Astrocyte (in vitro differentiated cells and primary cell): Measurements from ENCODE around the gene GFOD1. TPM values are rescaled to one million over a fixed set of nuclear protein-coding genes. Genes with fewer than 3 reads are reported as not detected.

ENCODE experiments used
- DNase-seq: peaks from one replicate; pipeline ENCODE4 v3.0.0-alpha.2; 2010; ENCODE audit warnings: low read depth
- FAIRE-seq: peaks from 2 replicates; lab custom pipeline; 2011; peaks lifted over from hg19 to GRCh38; lab: Jason Lieb, UNC
- H2AFZ ChIP-seq: 2 replicates; pipeline ENCODE4 v1.6.0; 2012; ENCODE audit warnings: low read depth, low read length, inconsistent platforms
- H3K27ac ChIP-seq: 2 replicates; pipeline ENCODE4 v1.5.1; 2011; ENCODE audit warnings: low read depth, low read length, inconsistent platforms
- H3K27me3 ChIP-seq: 2 replicates; pipeline ENCODE4 v1.6.0; 2011; ENCODE audit warnings: low read length, inconsistent platforms; ENCODE audit not compliant: insufficient read depth
- H3K36me3 ChIP-seq: 2 replicates; pipeline ENCODE4 v1.5.1; 2011; ENCODE audit warnings: low read length, inconsistent platforms; ENCODE audit not compliant: insufficient read depth
- H3K4me1 ChIP-seq: 2 replicates; pipeline ENCODE4 v1.5.1; 2011; ENCODE audit warnings: low read length, inconsistent platforms; ENCODE audit not compliant: insufficient read depth
- H3K4me2 ChIP-seq: 2 replicates; pipeline ENCODE4 v1.6.0; 2012; ENCODE audit warnings: low read length, inconsistent platforms
- H3K4me3 ChIP-seq: 2 replicates; pipeline ENCODE4 v1.5.1; 2011; ENCODE audit warnings: low read depth, mild to moderate bottlenecking, low read length, inconsistent platforms; ENCODE audit not compliant: insufficient read depth
- H3K79me2 ChIP-seq: 2 replicates; pipeline ENCODE4 v1.6.0; 2012; ENCODE audit warnings: mild to moderate bottlenecking, low read length, inconsistent platforms; ENCODE audit not compliant: insufficient read depth
- H3K9ac ChIP-seq: 2 replicates; pipeline ENCODE4 v1.6.0; 2012; ENCODE audit warnings: mild to moderate bottlenecking, low read length, inconsistent platforms
- H3K9me3 ChIP-seq: 2 replicates; pipeline ENCODE4 v1.5.1; 2012; ENCODE audit warnings: low read depth, mild to moderate bottlenecking, low read length, inconsistent platforms; ENCODE audit not compliant: insufficient read depth
- H4K20me1 ChIP-seq: 2 replicates; pipeline ENCODE4 v1.6.0; 2012; ENCODE audit warnings: low read length, inconsistent platforms; ENCODE audit not compliant: insufficient read depth
- H3K27ac Mint-ChIP-seq: one replicate; pipeline ENCODE4 v1.8.0; 2021; ENCODE audit warnings: mild to moderate bottlenecking, mixed read lengths; ENCODE audit not compliant: unreplicated experiment
- H3K27me3 Mint-ChIP-seq: one replicate; pipeline ENCODE4 v1.8.0; 2021; ENCODE audit warnings: low read depth, mixed read lengths; ENCODE audit not compliant: unreplicated experiment
- H3K36me3 Mint-ChIP-seq: one replicate; pipeline ENCODE4 v1.8.0; 2021; ENCODE audit warnings: low read depth, mixed read lengths; ENCODE audit not compliant: unreplicated experiment
- H3K4me1 Mint-ChIP-seq: one replicate; pipeline ENCODE4 v1.8.0; 2021; ENCODE audit warnings: low read depth, mixed read lengths; ENCODE audit not compliant: unreplicated experiment
- H3K4me3 Mint-ChIP-seq: one replicate; pipeline ENCODE4 v1.8.0; 2021; ENCODE audit warnings: mild to moderate bottlenecking, moderate library complexity, mixed read lengths; ENCODE audit not compliant: unreplicated experiment
- H3K9me3 Mint-ChIP-seq: one replicate; pipeline ENCODE4 v1.8.0; 2021; ENCODE audit warnings: mild to moderate bottlenecking, mixed read lengths; ENCODE audit not compliant: unreplicated experiment
- EZH2 ChIP-seq: IDR thresholded peaks from 2 replicates; pipeline ENCODE4 v1.6.1; 2012; ENCODE audit warnings: mild to moderate bottlenecking, low read length, inconsistent platforms; ENCODE audit not compliant: insufficient read depth
- total RNA-seq: library from RNA; stranded (reverse); gene quantifications from 2 replicates; pipeline ENCODE4 v1.2.1, GENCODE V29; 2021
- TF ChIP-seq, protein P1 (sequence below): IDR thresholded peaks from 2 replicates; pipeline ENCODE4 v1.5.1; 2011; ENCODE audit warnings: low read depth, mild to moderate bottlenecking, inconsistent platforms, low read length, moderate library complexity; ENCODE audit not compliant: insufficient read depth

GFOD1 gene
- total RNA-seq, 1 donor from 2014 or later, result 10.8 TPM

DNA sequence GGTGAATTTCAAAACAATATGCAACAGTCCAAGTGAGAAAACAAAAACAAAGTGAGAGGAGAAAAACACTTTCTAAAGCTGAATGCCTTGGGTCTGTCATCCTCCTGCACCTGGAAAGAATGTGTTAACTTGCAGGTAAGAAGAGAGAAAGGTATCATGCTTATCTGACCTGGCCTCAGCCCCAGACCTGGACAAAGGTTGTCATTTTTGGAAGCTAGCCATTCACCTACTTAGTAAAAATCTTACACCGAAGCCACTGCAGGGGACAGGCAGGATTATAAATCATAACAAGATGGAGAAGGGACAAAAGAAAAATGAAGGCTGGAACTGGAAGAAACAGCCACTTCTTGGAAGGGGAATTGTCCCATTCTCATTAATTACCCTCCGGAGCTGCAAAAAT, 69.4 kb downstream of the GFOD1 start:
- Mint-ChIP-seq H3K4me1 (peaks cover 27% of the 10 kb centered on the region), H3K9me3 (no peaks in the 10 kb centered on the region), H3K36me3 (peaks cover 20% of the 10 kb centered on the region), H3K4me3 (no peak overlapping the region), H3K27ac (no peak overlapping the region), H3K27me3 (no peaks in the 10 kb centered on the region)
- Histone ChIP-seq H3K27me3 (no peaks in the 10 kb centered on the region), H3K4me1 (peaks cover 20% of the 10 kb centered on the region), H3K27ac (no peak overlapping the region), H3K9ac (no peak overlapping the region), H2AFZ (no peak overlapping the region), H3K9me3 (no peaks in the 10 kb centered on the region), H4K20me1 (peaks cover 5% of the 10 kb centered on the region), H3K4me2 (no peak overlapping the region), H3K4me3 (no peak overlapping the region), H3K79me2 (peaks cover 2% of the 10 kb centered on the region), H3K36me3 (no peaks in the 10 kb centered on the region)
- TF ChIP-seq EZH2, result no peak
- TF ChIP-seq, protein P1, sequence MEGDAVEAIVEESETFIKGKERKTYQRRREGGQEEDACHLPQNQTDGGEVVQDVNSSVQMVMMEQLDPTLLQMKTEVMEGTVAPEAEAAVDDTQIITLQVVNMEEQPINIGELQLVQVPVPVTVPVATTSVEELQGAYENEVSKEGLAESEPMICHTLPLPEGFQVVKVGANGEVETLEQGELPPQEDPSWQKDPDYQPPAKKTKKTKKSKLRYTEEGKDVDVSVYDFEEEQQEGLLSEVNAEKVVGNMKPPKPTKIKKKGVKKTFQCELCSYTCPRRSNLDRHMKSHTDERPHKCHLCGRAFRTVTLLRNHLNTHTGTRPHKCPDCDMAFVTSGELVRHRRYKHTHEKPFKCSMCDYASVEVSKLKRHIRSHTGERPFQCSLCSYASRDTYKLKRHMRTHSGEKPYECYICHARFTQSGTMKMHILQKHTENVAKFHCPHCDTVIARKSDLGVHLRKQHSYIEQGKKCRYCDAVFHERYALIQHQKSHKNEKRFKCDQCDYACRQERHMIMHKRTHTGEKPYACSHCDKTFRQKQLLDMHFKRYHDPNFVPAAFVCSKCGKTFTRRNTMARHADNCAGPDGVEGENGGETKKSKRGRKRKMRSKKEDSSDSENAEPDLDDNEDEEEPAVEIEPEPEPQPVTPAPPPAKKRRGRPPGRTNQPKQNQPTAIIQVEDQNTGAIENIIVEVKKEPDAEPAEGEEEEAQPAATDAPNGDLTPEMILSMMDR, result no peak
- DNase-seq, result no peak
- no peak for FAIRE-seq

GRCh38 chr6:13417431-13417830, 70.0 kb downstream of the GFOD1 start:
- Histone ChIP-seq H3K4me2 (no peak overlapping the region), H3K9ac (no peak overlapping the region), H3K27me3 (no peaks in the 10 kb centered on the region), H3K27ac (no peak overlapping the region), H3K79me2 (peaks cover 2% of the 10 kb centered on the region), H3K4me1 (peaks cover 15% of the 10 kb centered on the region), H4K20me1 (peaks cover 5% of the 10 kb centered on the region), H2AFZ (no peak overlapping the region), H3K9me3 (no peaks in the 10 kb centered on the region), H3K4me3 (no peak overlapping the region), H3K36me3 (no peaks in the 10 kb centered on the region)
- Mint-ChIP-seq H3K4me3 (no peak overlapping the region), H3K9me3 (no peaks in the 10 kb centered on the region), H3K36me3 (peaks cover 21% of the 10 kb centered on the region), H3K4me1 (peaks cover 26% of the 10 kb centered on the region), H3K27ac (no peak overlapping the region), H3K27me3 (no peaks in the 10 kb centered on the region)
- FAIRE-seq, result no peak
- no peak for DNase-seq
- TF ChIP-seq EZH2, result no peak
- TF ChIP-seq, protein P1, result no peak

DNA sequence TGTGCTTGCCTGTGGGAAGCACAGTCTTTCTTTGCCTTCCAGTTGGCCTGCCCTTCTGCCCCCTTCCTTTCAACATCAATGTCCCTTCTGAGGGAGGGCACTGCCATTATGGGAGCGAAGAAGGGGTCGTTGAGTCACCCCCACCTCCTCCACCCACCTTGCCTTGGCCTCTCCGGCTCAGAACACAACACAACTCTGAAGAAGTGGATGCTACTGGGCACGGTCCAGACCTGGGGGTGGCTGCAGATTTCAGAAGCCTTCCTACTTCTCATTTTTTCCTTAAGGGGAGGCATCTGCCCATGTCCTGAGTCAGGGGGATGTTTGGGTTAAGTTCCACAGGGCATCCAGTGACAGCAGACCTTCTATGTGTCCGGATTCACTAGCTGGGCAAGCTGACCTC, 72.1 kb downstream of the GFOD1 start:
- Histone ChIP-seq H3K9ac (no peak overlapping the region), H3K9me3 (no peaks in the 10 kb centered on the region), H2AFZ (no peak overlapping the region), H3K4me2 (no peak overlapping the region), H3K27me3 (no peaks in the 10 kb centered on the region), H3K79me2 (peaks cover 2% of the 10 kb centered on the region), H3K27ac (no peak overlapping the region), H3K4me1 (peaks cover 9% of the 10 kb centered on the region), H4K20me1 (peaks cover 5% of the 10 kb centered on the region), H3K36me3 (no peaks in the 10 kb centered on the region), H3K4me3 (no peak overlapping the region)
- Mint-ChIP-seq H3K4me1 (peaks cover 18% of the 10 kb centered on the region), H3K4me3 (no peak overlapping the region), H3K27me3 (no peaks in the 10 kb centered on the region), H3K27ac (no peak overlapping the region), H3K9me3 (no peaks in the 10 kb centered on the region), H3K36me3 (peaks cover 23% of the 10 kb centered on the region)
- DNase-seq, result no peak
- no peak for FAIRE-seq
- TF ChIP-seq, protein P1, result no peak
- no peak for TF ChIP-seq EZH2
